ENCODE measurements around the gene TGM2. TPM values are rescaled to one million over a fixed set of nuclear protein-coding genes. Genes with fewer than 3 reads are reported as not detected.

Gene TGM2
- total RNA-seq, 2 donors from 2014 or later = 0.27 to 0.37 TPM

- peak overlapping the region; percentile 44 for H3K27ac ChIP-seq (ENCODE audit: low read depth, low read length)
- H3K27me3 ChIP-seq (ENCODE audit: control insufficient read depth, insufficient read depth, low read length, poor library complexity, severe bottlenecking) = no peaks in the 10 kb centered on the region
- no peak overlapping the region for H3K9ac ChIP-seq (ENCODE audit: extremely low read depth, low read length, poor library complexity, severe bottlenecking)
- Mint-ChIP-seq H3K36me3 (ENCODE audit: low read depth) (no peaks in the 10 kb centered on the region), H3K4me3 (no peak overlapping the region), H3K4me1 (no peaks in the 10 kb centered on the region), H3K9me3 (no peaks in the 10 kb centered on the region), H3K27me3 (ENCODE audit: insufficient read depth) (no peaks in the 10 kb centered on the region), H3K27ac (peak overlapping the region; percentile 23)
- no peak overlapping the region for H3K4me3 ChIP-seq (ENCODE audit: low read length)
- TF ChIP-seq, protein P1, sequence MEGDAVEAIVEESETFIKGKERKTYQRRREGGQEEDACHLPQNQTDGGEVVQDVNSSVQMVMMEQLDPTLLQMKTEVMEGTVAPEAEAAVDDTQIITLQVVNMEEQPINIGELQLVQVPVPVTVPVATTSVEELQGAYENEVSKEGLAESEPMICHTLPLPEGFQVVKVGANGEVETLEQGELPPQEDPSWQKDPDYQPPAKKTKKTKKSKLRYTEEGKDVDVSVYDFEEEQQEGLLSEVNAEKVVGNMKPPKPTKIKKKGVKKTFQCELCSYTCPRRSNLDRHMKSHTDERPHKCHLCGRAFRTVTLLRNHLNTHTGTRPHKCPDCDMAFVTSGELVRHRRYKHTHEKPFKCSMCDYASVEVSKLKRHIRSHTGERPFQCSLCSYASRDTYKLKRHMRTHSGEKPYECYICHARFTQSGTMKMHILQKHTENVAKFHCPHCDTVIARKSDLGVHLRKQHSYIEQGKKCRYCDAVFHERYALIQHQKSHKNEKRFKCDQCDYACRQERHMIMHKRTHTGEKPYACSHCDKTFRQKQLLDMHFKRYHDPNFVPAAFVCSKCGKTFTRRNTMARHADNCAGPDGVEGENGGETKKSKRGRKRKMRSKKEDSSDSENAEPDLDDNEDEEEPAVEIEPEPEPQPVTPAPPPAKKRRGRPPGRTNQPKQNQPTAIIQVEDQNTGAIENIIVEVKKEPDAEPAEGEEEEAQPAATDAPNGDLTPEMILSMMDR (conservative IDR thresholded peaks at IDR 0.05) = no peak
- 92 to 95% methylated on average over 13 to 22 of the region's 22 CpGs for WGBS, 2 experiments (ENCODE audit: insufficient coverage in 1 of 2, insufficient read length in 1 of 2)
- no peaks in the 10 kb centered on the region for H3K9me3 ChIP-seq (ENCODE audit: control insufficient read depth, low read length)
- H3K4me1 ChIP-seq (ENCODE audit: control insufficient read depth, insufficient read depth, low read length) = no peaks in the 10 kb centered on the region
- no peak for DNase-seq
- no peaks in the 10 kb centered on the region for H3K36me3 ChIP-seq (ENCODE audit: control insufficient read depth, insufficient read depth, low read length)
Observed at GRCh38 chr20:38152621-38153221, 12.3 kb downstream of the TGM2 start.

DNA sequence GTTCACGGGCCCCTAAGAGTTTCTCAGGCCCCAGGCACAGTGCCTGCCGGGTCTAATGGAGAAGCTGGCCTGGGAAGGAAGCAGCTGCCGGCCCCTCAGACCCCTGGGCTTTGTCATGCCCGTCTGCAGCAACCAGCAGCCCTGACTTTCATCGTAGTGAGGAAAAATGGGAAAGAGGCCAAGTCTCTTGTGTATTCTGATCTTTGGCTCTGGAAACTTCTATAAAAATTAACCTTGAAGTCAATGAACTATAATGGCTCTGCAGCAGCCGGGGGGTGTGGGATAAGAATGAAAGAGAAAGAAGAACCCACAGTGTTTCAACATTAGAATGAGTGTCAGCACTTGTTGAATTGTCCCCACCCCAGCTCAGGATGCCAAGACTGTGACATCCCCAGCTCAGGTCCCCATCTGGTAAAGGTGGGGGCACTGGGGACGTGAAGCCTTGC lies 12.9 kb downstream of the TGM2 start:
- H3K27me3 Mint-ChIP-seq (ENCODE audit: insufficient read depth) = no peaks in the 10 kb centered on the region
- TF ChIP-seq, protein P1 (conservative IDR thresholded peaks at IDR 0.05) = no peak
- H3K27ac Mint-ChIP-seq = peak overlapping the region; percentile 23
- H3K9me3 ChIP-seq (ENCODE audit: control insufficient read depth, low read length) = no peaks in the 10 kb centered on the region
- H3K36me3 Mint-ChIP-seq (ENCODE audit: low read depth) = no peaks in the 10 kb centered on the region
- H3K9ac ChIP-seq (ENCODE audit: extremely low read depth, low read length, poor library complexity, severe bottlenecking) = no peak overlapping the region
- no peaks in the 10 kb centered on the region for H3K4me1 ChIP-seq (ENCODE audit: control insufficient read depth, insufficient read depth, low read length)
- H3K4me1 Mint-ChIP-seq = no peaks in the 10 kb centered on the region
- no peak overlapping the region for H3K4me3 ChIP-seq (ENCODE audit: low read length)
- no peaks in the 10 kb centered on the region for H3K36me3 ChIP-seq (ENCODE audit: control insufficient read depth, insufficient read depth, low read length)
- WGBS, 2 experiments (ENCODE audit: insufficient coverage in 1 of 2, insufficient read length in 1 of 2) = 65 to 85% methylated on average over 4 to 7 of the region's 7 CpGs
- H3K27me3 ChIP-seq (ENCODE audit: control insufficient read depth, insufficient read depth, low read length, poor library complexity, severe bottlenecking) = no peaks in the 10 kb centered on the region
- H3K9me3 Mint-ChIP-seq = no peaks in the 10 kb centered on the region
- no peak for DNase-seq
- peak overlapping the region; percentile 44 for H3K27ac ChIP-seq (ENCODE audit: low read depth, low read length)
- H3K4me3 Mint-ChIP-seq = no peak overlapping the region

GRCh38 chr20:38151455-38151854 lies 13.6 kb downstream of the TGM2 start:
- H3K4me3 Mint-ChIP-seq = no peak overlapping the region
- no peak overlapping the region for H3K27ac Mint-ChIP-seq
- no peaks in the 10 kb centered on the region for H3K4me1 Mint-ChIP-seq
- TF ChIP-seq, protein P1 (conservative IDR thresholded peaks at IDR 0.05) = no peak
- no peak for DNase-seq
- Histone ChIP-seq H3K27me3 (ENCODE audit: control insufficient read depth, insufficient read depth, low read length, poor library complexity, severe bottlenecking) (no peaks in the 10 kb centered on the region), H3K27ac (ENCODE audit: low read depth, low read length) (no peak overlapping the region), H3K4me1 (ENCODE audit: control insufficient read depth, insufficient read depth, low read length) (no peaks in the 10 kb centered on the region), H3K36me3 (ENCODE audit: control insufficient read depth, insufficient read depth, low read length) (no peaks in the 10 kb centered on the region), H3K9me3 (ENCODE audit: control insufficient read depth, low read length) (no peaks in the 10 kb centered on the region), H3K4me3 (ENCODE audit: low read length) (no peak overlapping the region), H3K9ac (ENCODE audit: extremely low read depth, low read length, poor library complexity, severe bottlenecking) (no peak overlapping the region)
- no peaks in the 10 kb centered on the region for H3K27me3 Mint-ChIP-seq (ENCODE audit: insufficient read depth)
- no peaks in the 10 kb centered on the region for H3K9me3 Mint-ChIP-seq
- 88 to 91% methylated on average over 3 of the region's 3 CpGs for WGBS, 2 experiments (ENCODE audit: insufficient coverage in 1 of 2, insufficient read length in 1 of 2)
- H3K36me3 Mint-ChIP-seq (ENCODE audit: low read depth) = no peaks in the 10 kb centered on the region
